ENCODE measurements around the gene CYGB. TPM values are rescaled to one million over a fixed set of nuclear protein-coding genes. Genes with fewer than 3 reads are reported as not detected.
"Not testable (repeated sequence)": the region's sequence is repeated elsewhere in the genome, so short reads cannot be mapped to it uniquely, and the experiment has no call there.

The CYGB gene
- total RNA-seq, 1 experiment from 2014 or later, result 0.14 TPM

GRCh38 chr17:76567634-76568432, 30.3 kb upstream of the CYGB start:
- no peak for DNase-seq (ENCODE audit: low read depth)

GRCh38 chr17:76566988-76567431, 29.5 kb upstream of the CYGB start:
- DNase-seq (ENCODE audit: low read depth), result no peak

- DNase-seq (ENCODE audit: low read depth), result no peak
Measured at GRCh38 chr17:76566613-76566943, 29.1 kb upstream of the CYGB start.

- no peak for DNase-seq (ENCODE audit: low read depth)
Measured at GRCh38 chr17:76565728-76566612, 28.5 kb upstream of the CYGB start.

GRCh38 chr17:76564991-76565727, 27.6 kb upstream of the CYGB start:
- DNase-seq (ENCODE audit: low read depth), result peak; percentile 48

- not testable (repeated sequence) for DNase-seq (ENCODE audit: low read depth)
Measured at GRCh38 chr17:76563359-76563758, 25.9 kb upstream of the CYGB start.

- DNase-seq (ENCODE audit: low read depth), result peak; percentile 87
Measured at GRCh38 chr17:76562734-76563148, 25.2 kb upstream of the CYGB start.

GRCh38 chr17:76561799-76562268, 24.3 kb upstream of the CYGB start:
- DNase-seq (ENCODE audit: low read depth), result peak; percentile 47

GRCh38 chr17:76561332-76561731, 23.8 kb upstream of the CYGB start:
- no peak for DNase-seq (ENCODE audit: low read depth)

- no peak for DNase-seq (ENCODE audit: low read depth)
Measured at GRCh38 chr17:76560877-76561221, 23.3 kb upstream of the CYGB start.

- no peak for DNase-seq (ENCODE audit: low read depth)
Measured at GRCh38 chr17:76560036-76560876, 22.7 kb upstream of the CYGB start.

- DNase-seq (ENCODE audit: low read depth), result not testable (repeated sequence)
Measured at GRCh38 chr17:76559460-76559859, 22.0 kb upstream of the CYGB start.

- DNase-seq (ENCODE audit: low read depth), result no peak
Measured at GRCh38 chr17:76558198-76559095, 20.9 kb upstream of the CYGB start.

- DNase-seq (ENCODE audit: low read depth), result peak; percentile 95
Measured at GRCh38 chr17:76557368-76558197, 20.1 kb upstream of the CYGB start.

GRCh38 chr17:76556765-76557367, 19.4 kb upstream of the CYGB start:
- peak; percentile 44 for DNase-seq (ENCODE audit: low read depth)

GRCh38 chr17:76554131-76554530, 16.6 kb upstream of the CYGB start:
- no peak for DNase-seq (ENCODE audit: low read depth)

- DNase-seq (ENCODE audit: low read depth), result no peak
Measured at GRCh38 chr17:76553178-76553908, 15.8 kb upstream of the CYGB start.

GRCh38 chr17:76551685-76552084, 14.2 kb upstream of the CYGB start:
- no peak for DNase-seq (ENCODE audit: low read depth)
